ENCODE data around the gene FAM131C. TPM values are rescaled to one million over a fixed set of nuclear protein-coding genes. Genes with fewer than 3 reads are reported as not detected.
"Not testable (repeated sequence)": the region's sequence is repeated elsewhere in the genome, so short reads cannot be mapped to it uniquely, and the experiment has no call there.

The FAM131C gene
- total RNA-seq, 1 experiment from 2014 or later: not detected

GRCh38 chr1:16032388-16033102, 40.9 kb downstream of the FAM131C start:
- Histone ChIP-seq H3K4me3 (no peak overlapping the region), H3K36me3 (no peaks in the 10 kb centered on the region), H3K9me3 (replicated peaks) (no peaks in the 10 kb centered on the region), H3K27me3 (peaks cover 6% of the 10 kb centered on the region; the same call in 1 of the 2 replicates), H3K27ac (no peak overlapping the region), H3K4me1 (peaks cover 3% of the 10 kb centered on the region; the same call in 1 of the 2 replicates)
- DNase-seq: peak; percentile 97 to 98

- H3K27ac ChIP-seq: no peak overlapping the region
- no peak for DNase-seq
- H3K36me3 ChIP-seq: no peaks in the 10 kb centered on the region
- H3K4me3 ChIP-seq: no peak overlapping the region
- no peaks in the 10 kb centered on the region for H3K9me3 ChIP-seq (replicated peaks)
- H3K27me3 ChIP-seq: no peaks in the 10 kb centered on the region
- peaks cover 8% of the 10 kb centered on the region; the same call in 1 of the 2 replicates for H3K4me1 ChIP-seq
These were observed 41.9 kb downstream of the FAM131C start for GRCh38 chr1:16031551-16031950.

- Histone ChIP-seq H3K27me3 (0 out of 2 replicates have a peak, but pooled peaks cover 7% of the 10 kb centered on the region), H3K4me3 (no peak overlapping the region), H3K9me3 (replicated peaks) (no peaks in the 10 kb centered on the region), H3K27ac (no peak overlapping the region), H3K36me3 (no peaks in the 10 kb centered on the region), H3K4me1 (peaks cover 8% of the 10 kb centered on the region; the same call in 1 of the 2 replicates)
- no peak for DNase-seq
These were observed 44.2 kb downstream of the FAM131C start for GRCh38 chr1:16029288-16029687.

GRCh38 chr1:16029003-16029268, 44.5 kb downstream of the FAM131C start:
- DNase-seq; H3K4me3 ChIP-seq; H3K4me1 ChIP-seq; H3K27me3 ChIP-seq; H3K27ac ChIP-seq; H3K36me3 ChIP-seq; H3K9me3 ChIP-seq (replicated peaks): not testable (repeated sequence)

DNA sequence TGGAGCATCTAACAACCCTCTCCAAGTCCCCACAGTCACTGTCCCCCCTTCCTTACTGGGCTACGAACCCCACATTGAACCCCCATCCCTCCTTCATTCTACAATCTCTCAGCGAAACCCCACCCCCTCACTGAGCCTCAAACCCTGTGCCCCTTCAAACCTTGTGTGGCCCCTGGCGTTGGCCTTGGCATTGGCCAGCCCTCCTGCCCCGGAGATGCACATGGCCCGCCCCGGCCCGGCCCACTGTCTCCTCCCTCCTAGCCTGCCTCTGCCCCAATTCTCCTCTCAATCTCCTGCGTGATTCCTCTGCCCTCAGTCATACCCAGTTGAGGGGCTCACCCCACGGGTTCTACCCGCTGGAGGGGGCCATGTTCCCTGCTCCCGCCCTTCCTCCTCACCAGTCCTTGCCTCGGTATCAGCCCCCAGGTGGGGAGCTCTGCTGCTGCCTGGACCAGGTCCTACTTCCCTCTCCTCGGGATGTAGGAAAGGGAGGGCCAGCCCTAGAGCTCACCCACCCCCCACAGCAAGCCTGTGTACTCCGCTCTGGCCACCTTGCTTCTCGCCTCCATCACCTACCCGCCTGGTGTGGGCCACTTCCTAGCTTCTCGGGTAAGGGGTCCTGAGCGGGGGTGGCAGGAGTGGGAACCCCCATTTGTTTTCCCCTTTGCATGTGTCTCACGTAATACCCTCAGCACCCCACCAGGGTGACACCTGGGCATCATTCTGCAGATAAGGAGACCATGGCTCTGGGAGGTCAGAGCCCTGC, 45.0 kb downstream of the FAM131C start:
- Histone ChIP-seq H3K27ac (no peak overlapping the region), H3K4me1 (peaks cover 8% of the 10 kb centered on the region; the same call in 1 of the 2 replicates), H3K36me3 (no peaks in the 10 kb centered on the region), H3K4me3 (no peak overlapping the region), H3K9me3 (replicated peaks) (no peaks in the 10 kb centered on the region), H3K27me3 (0 out of 2 replicates have a peak, but pooled peaks cover 7% of the 10 kb centered on the region)
- no peak for DNase-seq

DNA sequence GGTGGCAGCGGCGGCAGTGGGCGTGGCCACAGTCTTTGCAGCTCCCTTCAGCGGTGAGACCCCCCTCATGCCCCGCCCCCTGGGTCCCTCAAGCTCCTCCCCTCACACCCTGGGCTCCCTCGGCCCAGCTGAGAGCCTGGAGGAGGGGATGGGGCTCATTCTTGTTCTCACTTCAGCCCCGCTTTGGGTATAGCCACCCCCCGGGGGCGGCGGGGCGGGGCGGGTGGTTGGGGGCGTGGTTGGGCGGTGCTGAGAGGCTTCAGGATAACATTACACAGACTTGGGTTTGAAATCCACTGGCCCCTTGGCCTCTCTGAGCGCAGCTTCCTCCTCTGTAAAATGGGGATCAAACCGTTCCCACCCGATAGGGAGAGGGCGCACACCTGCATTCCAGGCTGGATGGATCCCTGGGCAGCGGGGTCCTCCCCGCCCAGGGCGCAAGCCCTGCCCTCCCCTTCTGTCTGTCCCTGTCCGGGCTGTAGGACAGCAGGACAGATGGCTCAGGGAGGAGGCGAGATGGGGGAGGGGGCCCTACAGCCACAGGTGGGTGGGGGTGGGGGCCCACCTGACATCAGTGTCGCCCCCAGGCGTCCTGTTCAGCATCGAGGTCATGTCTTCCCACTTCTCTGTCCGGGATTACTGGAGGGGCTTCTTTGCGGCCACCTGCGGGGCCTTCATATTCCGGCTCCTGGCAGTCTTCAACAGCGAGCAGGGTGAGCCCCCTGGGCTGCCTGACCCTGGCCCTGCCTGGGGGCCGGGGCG, 46.5 kb downstream of the FAM131C start:
- no peak overlapping the region for H3K4me3 ChIP-seq

DNA sequence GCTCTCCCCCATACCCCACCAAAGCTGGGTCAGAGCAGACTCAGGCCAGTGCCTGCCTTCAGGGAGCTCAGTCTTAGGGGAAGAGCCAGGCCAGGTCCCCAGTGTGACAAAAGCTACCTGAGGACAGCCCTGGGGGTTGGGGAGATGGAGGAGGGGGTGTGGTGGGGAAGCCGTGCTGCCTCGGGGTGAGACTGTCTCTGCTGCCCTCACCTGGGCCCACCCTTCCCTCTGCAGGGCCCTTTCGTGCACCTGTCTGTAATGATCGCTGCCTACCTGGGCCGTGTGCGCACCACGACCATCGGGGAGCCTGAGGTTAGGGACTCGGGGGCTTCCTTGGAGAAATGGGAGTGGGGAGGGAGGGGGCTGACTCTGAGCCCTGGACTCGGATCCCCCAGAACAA, 47.1 kb downstream of the FAM131C start:
- not testable (repeated sequence) for H3K36me3 ChIP-seq; H3K9me3 ChIP-seq (replicated peaks); H3K27me3 ChIP-seq; H3K4me1 ChIP-seq; H3K27ac ChIP-seq; DNase-seq; H3K4me3 ChIP-seq

More for the DNA sequence above, 46.5 kb downstream of the FAM131C start:
- H3K27me3 ChIP-seq: 0 out of 2 replicates have a peak, but pooled peaks cover 7% of the 10 kb centered on the region
- DNase-seq: peak; percentile 76 to 83
- H3K4me1 ChIP-seq: peaks cover 5% of the 10 kb centered on the region; the same call in 1 of the 2 replicates
- no peaks in the 10 kb centered on the region for H3K9me3 ChIP-seq (replicated peaks)
- no peak overlapping the region for H3K27ac ChIP-seq
- no peaks in the 10 kb centered on the region for H3K36me3 ChIP-seq

GRCh38 chr1:16023050-16023653, 50.3 kb downstream of the FAM131C start:
- Histone ChIP-seq H3K27ac (no peak overlapping the region), H3K4me1 (peaks cover 25% of the 10 kb centered on the region), H3K36me3 (no peaks in the 10 kb centered on the region), H3K4me3 (no peak overlapping the region), H3K27me3 (0 out of 2 replicates have a peak, but pooled peaks cover 7% of the 10 kb centered on the region), H3K9me3 (replicated peaks) (no peaks in the 10 kb centered on the region)
- DNase-seq: no peak

- Histone ChIP-seq H3K27me3 (0 out of 2 replicates have a peak, but pooled peaks cover 7% of the 10 kb centered on the region), H3K27ac (no peak overlapping the region), H3K4me1 (peaks cover 24% of the 10 kb centered on the region)
These were observed 51.1 kb downstream of the FAM131C start for GRCh38 chr1:16022393-16022792.

GRCh38 chr1:16021681-16022080, 51.8 kb downstream of the FAM131C start, which contains the start of gene CLCNKA:
Gene CLCNKA, plus strand, starts transcription at chr1:16022036. Its CDS starts 584 bp downstream, at chr1:16022620.
- Histone ChIP-seq H3K4me3 (no peak within 1 kb of the TSS), H3K27me3 (0 out of 2 replicates have a peak, but pooled peaks cover 7% of the 10 kb centered on the region), H3K9me3 (replicated peaks) (no peaks in the 10 kb centered on the region), H3K27ac (no peak within 1 kb of the TSS), H3K36me3 (no peaks in the 10 kb centered on the region), H3K4me1 (peaks cover 26% of the 10 kb centered on the region)
- no peak for DNase-seq

More at GRCh38 chr1:16022393-16022792, 51.1 kb downstream of the FAM131C start:
- H3K36me3 ChIP-seq: no peaks in the 10 kb centered on the region
- H3K4me3 ChIP-seq: no peak overlapping the region
- no peaks in the 10 kb centered on the region for H3K9me3 ChIP-seq (replicated peaks)
- no peak for DNase-seq

DNA sequence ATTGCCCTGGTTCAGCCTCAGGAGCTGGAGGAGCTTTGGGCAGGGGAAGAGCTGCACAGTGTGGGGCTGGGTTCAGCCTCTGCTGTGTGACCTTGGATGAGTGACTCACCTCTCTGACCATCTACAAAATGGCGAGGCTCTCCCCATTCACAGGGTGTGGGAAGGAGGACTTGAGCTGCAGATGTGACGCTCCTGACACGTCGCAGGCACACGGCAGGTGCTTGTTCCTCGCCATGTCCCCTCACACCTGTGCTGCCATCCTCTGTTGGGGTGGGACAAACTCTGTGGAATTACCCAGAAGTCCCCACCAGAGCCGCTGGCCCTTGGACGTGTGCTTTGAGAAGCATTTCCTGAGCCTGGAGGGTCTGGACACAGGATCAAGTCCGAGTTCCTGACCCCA, 52.6 kb downstream of the FAM131C start:
- H3K4me1 ChIP-seq: peaks cover 34% of the 10 kb centered on the region
- H3K27ac ChIP-seq; H3K4me3 ChIP-seq; H3K27me3 ChIP-seq; H3K9me3 ChIP-seq (replicated peaks); DNase-seq; H3K36me3 ChIP-seq: not testable (repeated sequence)

DNA sequence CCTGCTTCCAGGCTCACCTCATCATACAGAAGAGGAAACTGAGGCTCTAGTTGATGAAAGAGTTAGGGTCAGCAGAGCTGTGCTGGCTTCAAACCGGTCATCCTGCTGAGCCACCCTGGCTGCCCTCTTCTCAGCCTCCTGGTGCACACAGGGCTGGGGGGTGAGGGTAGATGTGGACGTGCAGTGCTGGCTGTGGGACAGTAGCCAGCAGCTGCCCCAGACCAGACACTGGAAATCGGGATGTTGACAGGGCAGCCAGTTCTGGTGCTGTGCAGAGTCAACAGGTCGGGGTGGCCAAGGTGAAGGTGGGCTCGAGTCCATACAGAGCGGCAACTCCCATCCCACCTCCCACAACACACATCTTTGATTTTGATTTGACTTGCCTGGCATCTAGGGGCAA, 53.1 kb downstream of the FAM131C start:
- no peak overlapping the region for H3K27ac ChIP-seq

DNA sequence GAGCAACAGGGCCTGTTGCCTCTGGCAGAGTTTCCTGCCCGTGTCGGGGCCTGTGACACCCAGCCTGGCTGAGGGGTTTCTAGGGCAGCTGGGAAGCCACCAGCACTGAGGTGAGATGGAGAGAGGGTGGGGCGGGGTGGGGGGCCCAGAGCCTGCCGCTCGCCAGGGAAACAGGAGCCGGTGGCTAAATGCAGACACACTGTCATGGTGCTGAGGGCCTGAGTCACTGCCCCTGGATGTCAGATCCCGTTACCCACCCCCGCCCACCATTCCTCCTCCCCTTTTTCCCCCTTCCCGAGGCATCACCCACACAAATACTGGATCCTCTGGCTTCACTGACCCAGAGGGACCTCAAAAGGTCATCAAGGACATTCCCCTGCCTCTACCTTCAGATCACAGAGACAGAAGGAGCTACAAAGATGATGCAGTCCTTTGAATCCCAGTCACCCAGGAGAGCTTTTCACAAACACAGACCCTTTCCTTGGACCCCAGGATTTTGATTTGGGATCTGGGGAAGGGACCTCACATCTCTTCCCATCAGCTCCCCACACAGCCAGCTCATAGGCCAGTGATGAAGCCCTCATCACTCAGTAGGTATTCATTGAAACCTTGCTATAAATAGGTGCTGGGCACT, 53.7 kb downstream of the FAM131C start:
- H3K9me3 ChIP-seq (replicated peaks): no peaks in the 10 kb centered on the region
- H3K27ac ChIP-seq: peak overlapping the region; percentile 77; the same call in 1 of the 2 replicates
- H3K4me1 ChIP-seq: peaks cover 45% of the 10 kb centered on the region
- DNase-seq: peak; percentile 66 to 74
- 0 out of 2 replicates have a peak, but pooled peaks cover under 1% of the 10 kb centered on the region for H3K27me3 ChIP-seq
- no peak overlapping the region for H3K4me3 ChIP-seq
- no peaks in the 10 kb centered on the region for H3K36me3 ChIP-seq

More for the DNA sequence above, 53.1 kb downstream of the FAM131C start:
- DNase-seq: no peak
- H3K36me3 ChIP-seq: no peaks in the 10 kb centered on the region
- H3K4me3 ChIP-seq: no peak overlapping the region
- no peaks in the 10 kb centered on the region for H3K9me3 ChIP-seq (replicated peaks)
- peaks cover 40% of the 10 kb centered on the region for H3K4me1 ChIP-seq
- 0 out of 2 replicates have a peak, but pooled peaks cover 6% of the 10 kb centered on the region for H3K27me3 ChIP-seq

Measured in SJCRH30 (cell line).